Measurements from ENCODE around the gene LENG1. TPM values are rescaled to one million over a fixed set of nuclear protein-coding genes. Genes with fewer than 3 reads are reported as not detected.
A peak's percentile ranks its signal among the peaks of the same experiment; 100 is the strongest.
"Not testable (repeated sequence)": the region's sequence is repeated elsewhere in the genome, so short reads cannot be mapped to it uniquely, and the experiment has no call there.

LENG1 gene
- total RNA-seq, 1 experiment from 2014 or later, result 11.2 TPM

DNA sequence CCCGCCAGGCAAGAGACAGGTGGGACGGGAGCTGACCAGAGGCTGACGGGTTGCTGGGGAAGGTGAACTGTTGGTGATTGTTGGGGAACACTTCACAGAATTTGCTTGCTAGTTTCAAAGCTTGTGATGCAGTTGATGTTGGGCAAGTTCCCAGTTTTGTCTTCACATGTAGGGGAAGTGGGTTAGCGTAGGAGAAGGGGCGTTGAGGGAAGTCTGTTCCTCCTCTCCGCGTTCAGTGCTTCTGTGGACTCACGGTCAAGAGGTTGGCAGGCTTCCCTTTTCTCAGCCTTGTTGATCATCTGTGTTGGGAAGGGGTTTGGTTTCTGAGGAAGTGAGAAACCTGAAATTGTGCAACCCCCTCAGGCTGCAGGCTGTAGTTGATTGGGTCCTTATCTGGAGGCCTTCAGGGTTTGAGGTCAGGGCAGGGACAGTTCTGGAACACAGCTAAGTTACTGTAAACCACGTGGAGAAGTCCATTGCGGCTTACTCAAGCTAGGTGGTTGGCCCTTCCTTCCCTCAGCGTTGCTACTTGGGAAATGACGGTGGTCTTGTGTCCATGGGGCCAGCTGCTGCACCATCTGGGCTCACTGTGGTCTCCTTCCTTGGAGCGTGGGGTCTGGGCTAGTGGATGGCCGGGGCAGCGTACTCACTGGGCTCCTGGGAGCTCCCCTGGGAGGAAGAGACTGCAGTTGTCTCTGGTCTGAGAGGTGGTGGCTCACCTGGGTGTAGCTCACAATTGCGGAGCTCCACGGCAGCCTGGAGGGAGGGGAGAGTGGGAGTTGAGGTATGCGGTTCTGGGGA lies 48.7 kb upstream of the LENG1 start:
- TF ChIP-seq, protein P1, sequence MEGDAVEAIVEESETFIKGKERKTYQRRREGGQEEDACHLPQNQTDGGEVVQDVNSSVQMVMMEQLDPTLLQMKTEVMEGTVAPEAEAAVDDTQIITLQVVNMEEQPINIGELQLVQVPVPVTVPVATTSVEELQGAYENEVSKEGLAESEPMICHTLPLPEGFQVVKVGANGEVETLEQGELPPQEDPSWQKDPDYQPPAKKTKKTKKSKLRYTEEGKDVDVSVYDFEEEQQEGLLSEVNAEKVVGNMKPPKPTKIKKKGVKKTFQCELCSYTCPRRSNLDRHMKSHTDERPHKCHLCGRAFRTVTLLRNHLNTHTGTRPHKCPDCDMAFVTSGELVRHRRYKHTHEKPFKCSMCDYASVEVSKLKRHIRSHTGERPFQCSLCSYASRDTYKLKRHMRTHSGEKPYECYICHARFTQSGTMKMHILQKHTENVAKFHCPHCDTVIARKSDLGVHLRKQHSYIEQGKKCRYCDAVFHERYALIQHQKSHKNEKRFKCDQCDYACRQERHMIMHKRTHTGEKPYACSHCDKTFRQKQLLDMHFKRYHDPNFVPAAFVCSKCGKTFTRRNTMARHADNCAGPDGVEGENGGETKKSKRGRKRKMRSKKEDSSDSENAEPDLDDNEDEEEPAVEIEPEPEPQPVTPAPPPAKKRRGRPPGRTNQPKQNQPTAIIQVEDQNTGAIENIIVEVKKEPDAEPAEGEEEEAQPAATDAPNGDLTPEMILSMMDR (IDR thresholded peaks at IDR 0.05), result no peak
- TF ChIP-seq TCF7L2 (IDR thresholded peaks at IDR 0.05; ENCODE audit: low read depth, low read length), result no peak
- TF ChIP-seq POLR2AphosphoS5 (IDR thresholded peaks at IDR 0.05; ENCODE audit: low read depth, low read length), result peak; percentile 84
- TF ChIP-seq, protein P2, sequence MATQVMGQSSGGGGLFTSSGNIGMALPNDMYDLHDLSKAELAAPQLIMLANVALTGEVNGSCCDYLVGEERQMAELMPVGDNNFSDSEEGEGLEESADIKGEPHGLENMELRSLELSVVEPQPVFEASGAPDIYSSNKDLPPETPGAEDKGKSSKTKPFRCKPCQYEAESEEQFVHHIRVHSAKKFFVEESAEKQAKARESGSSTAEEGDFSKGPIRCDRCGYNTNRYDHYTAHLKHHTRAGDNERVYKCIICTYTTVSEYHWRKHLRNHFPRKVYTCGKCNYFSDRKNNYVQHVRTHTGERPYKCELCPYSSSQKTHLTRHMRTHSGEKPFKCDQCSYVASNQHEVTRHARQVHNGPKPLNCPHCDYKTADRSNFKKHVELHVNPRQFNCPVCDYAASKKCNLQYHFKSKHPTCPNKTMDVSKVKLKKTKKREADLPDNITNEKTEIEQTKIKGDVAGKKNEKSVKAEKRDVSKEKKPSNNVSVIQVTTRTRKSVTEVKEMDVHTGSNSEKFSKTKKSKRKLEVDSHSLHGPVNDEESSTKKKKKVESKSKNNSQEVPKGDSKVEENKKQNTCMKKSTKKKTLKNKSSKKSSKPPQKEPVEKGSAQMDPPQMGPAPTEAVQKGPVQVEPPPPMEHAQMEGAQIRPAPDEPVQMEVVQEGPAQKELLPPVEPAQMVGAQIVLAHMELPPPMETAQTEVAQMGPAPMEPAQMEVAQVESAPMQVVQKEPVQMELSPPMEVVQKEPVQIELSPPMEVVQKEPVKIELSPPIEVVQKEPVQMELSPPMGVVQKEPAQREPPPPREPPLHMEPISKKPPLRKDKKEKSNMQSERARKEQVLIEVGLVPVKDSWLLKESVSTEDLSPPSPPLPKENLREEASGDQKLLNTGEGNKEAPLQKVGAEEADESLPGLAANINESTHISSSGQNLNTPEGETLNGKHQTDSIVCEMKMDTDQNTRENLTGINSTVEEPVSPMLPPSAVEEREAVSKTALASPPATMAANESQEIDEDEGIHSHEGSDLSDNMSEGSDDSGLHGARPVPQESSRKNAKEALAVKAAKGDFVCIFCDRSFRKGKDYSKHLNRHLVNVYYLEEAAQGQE (IDR thresholded peaks at IDR 0.05; ENCODE audit: insufficient read depth in 1 of 2, low read depth in 2 of 2, low read length in 1 of 2), result no peak
- 0 out of 2 replicates have a peak, but pooled peaks have one; percentile 51 for TF ChIP-seq SIN3A (IDR thresholded peaks at IDR 0.05; ENCODE audit: borderline replicate concordance, insufficient read depth, low read depth, low read length)
- ChIA-PET CTCF (no interaction called here), POLR2A (interaction anchor here (0.5 kb wide), 1 partner anchor 1952 kb away, joined by 13 read pairs; no protein-coding TSS in a partner anchor)
- Histone ChIP-seq H3K36me3 (ENCODE audit: control insufficient read depth, insufficient read depth, low read length) (peaks cover 24% of the 10 kb centered on the region), H3K27me3 (ENCODE audit: control insufficient read depth, insufficient read depth, low read length) (no peaks in the 10 kb centered on the region), H3K4me3 (ENCODE audit: low read depth in 2 of 2, low read length in 2 of 2) (no peak overlapping the region), H3K4me1 (ENCODE audit: control insufficient read depth, insufficient read depth, low read length) (peaks cover 77% of the 10 kb centered on the region), H3K9me3 (ENCODE audit: control insufficient read depth, insufficient read depth, low read depth, low read length) (no peaks in the 10 kb centered on the region), H3K27ac (ENCODE audit: low read length) (peak overlapping the region; percentile 23)
- DNase-seq (ENCODE audit: low read depth, low spot score) (no peak), ATAC-seq (peak; percentile 29)
- BruUV-seq (replicated peaks), result no TSS peak
- in situ Hi-C loops (cut with HindIII; ENCODE audit: low pct_unique_long_range_greater_than_20kb, low sequenced_read_pairs), result no loop called here
- intact Hi-C loops (cut with micrococcal nuclease; ENCODE audit: unreplicated experiment), result no loop called here

DNA sequence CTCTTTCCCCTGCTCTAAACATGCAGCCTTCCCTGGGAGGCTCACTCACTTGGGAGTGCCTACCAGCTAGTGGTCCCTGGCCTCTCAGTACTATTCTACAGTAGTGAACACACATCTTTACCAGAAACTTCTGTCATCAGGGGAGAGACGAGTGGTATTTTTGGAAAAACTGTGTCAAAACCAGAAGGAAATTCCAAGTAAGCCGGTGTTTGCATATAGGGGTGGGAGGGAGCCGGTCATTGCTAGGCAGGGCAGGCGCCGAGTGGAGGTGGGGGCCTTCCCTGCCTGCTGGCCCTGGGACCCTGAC lies 48.1 kb upstream of the LENG1 start:
- ChIA-PET POLR2A (no interaction called here), CTCF (no interaction called here)
- H3K27me3 ChIP-seq (ENCODE audit: control insufficient read depth, insufficient read depth, low read length), result no peaks in the 10 kb centered on the region
- H3K4me1 ChIP-seq (ENCODE audit: control insufficient read depth, insufficient read depth, low read length), result peaks cover 83% of the 10 kb centered on the region
- H3K36me3 ChIP-seq (ENCODE audit: control insufficient read depth, insufficient read depth, low read length), result peaks cover 29% of the 10 kb centered on the region
- intact Hi-C loops (cut with micrococcal nuclease; ENCODE audit: unreplicated experiment) (no loop called here), in situ Hi-C loops (cut with HindIII; ENCODE audit: low pct_unique_long_range_greater_than_20kb, low sequenced_read_pairs) (no loop called here)
- no peaks in the 10 kb centered on the region for H3K9me3 ChIP-seq (ENCODE audit: control insufficient read depth, insufficient read depth, low read depth, low read length)
- TF ChIP-seq, protein P2 (IDR thresholded peaks at IDR 0.05; ENCODE audit: insufficient read depth in 1 of 2, low read depth in 2 of 2, low read length in 1 of 2), result no peak
- TF ChIP-seq TCF7L2 (IDR thresholded peaks at IDR 0.05; ENCODE audit: low read depth, low read length), result no peak
- no peak for TF ChIP-seq POLR2AphosphoS5 (IDR thresholded peaks at IDR 0.05; ENCODE audit: low read depth, low read length)
- TF ChIP-seq, protein P1 (IDR thresholded peaks at IDR 0.05), result no peak
- TF ChIP-seq SIN3A (IDR thresholded peaks at IDR 0.05; ENCODE audit: borderline replicate concordance, insufficient read depth, low read depth, low read length), result no peak
- BruUV-seq (replicated peaks), result no TSS peak
- ATAC-seq (no peak), DNase-seq (ENCODE audit: low read depth, low spot score) (no peak)
- no peak overlapping the region for H3K4me3 ChIP-seq (ENCODE audit: low read depth in 2 of 2, low read length in 2 of 2)
- peak overlapping the region; percentile 23; the same call in 1 of the 2 replicates for H3K27ac ChIP-seq (ENCODE audit: low read length)

DNA sequence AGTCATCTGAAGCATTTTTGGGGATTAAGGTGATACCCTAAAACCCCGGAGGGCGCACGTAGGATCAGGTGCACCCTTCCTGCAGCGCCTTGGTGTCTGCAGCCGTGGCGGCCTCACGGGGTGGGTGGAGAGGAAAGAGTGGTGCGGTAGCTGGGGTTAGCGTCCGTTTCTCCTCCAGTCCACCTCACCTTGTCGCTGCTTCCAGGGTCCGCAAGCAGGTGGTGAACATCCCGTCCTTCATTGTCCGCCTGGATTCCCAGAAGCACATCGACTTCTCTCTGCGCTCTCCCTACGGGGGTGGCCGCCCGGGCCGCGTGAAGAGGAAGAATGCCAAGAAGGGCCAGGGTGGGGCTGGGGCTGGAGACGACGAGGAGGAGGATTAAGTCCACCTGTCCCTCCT lies 47.7 kb upstream of the LENG1 start:
- H3K27ac ChIP-seq (ENCODE audit: low read length); H3K9me3 ChIP-seq (ENCODE audit: control insufficient read depth, insufficient read depth, low read depth, low read length); H3K4me3 ChIP-seq (ENCODE audit: low read depth in 2 of 2, low read length in 2 of 2); BruUV-seq (replicated peaks); DNase-seq (ENCODE audit: low read depth, low spot score); H3K27me3 ChIP-seq (ENCODE audit: control insufficient read depth, insufficient read depth, low read length); intact Hi-C loops (cut with micrococcal nuclease; ENCODE audit: unreplicated experiment); POLR2A ChIA-PET; CTCF ChIA-PET; in situ Hi-C loops (cut with HindIII; ENCODE audit: low pct_unique_long_range_greater_than_20kb, low sequenced_read_pairs); ATAC-seq: not testable (repeated sequence)
- Histone ChIP-seq H3K36me3 (ENCODE audit: control insufficient read depth, insufficient read depth, low read length) (peaks cover 34% of the 10 kb centered on the region), H3K4me1 (ENCODE audit: control insufficient read depth, insufficient read depth, low read length) (peaks cover 87% of the 10 kb centered on the region)
